Neural progenitor cell (in vitro differentiated cells): ENCODE measurements around the gene NUDT21.

Experiments used
- CTCF ChIP-seq: fragments of 200-600 bp; sonication (generic); IDR thresholded peaks from 2 replicates; pipeline ENCODE4 v1.5.1; 2017; ENCODE audit warnings: antibody characterized with exemption, mild to moderate bottlenecking
- EZH2phosphoT487 ChIP-seq: fragments of 200-600 bp; sonication (generic); IDR thresholded peaks from 2 replicates; pipeline ENCODE4 v1.6.1; 2017; ENCODE audit warnings: antibody characterized with exemption

- no peak for TF ChIP-seq CTCF
- no peak for TF ChIP-seq EZH2phosphoT487
These were observed 29.0 kb downstream of the NUDT21 start for GRCh38 chr16:56421976-56422669.
